SU-DHL-6 (cell line): Measurements from ENCODE around the gene KIDINS220.

Experiments used
- H2AFZ ChIP-seq: fragments of 200-600 bp; sonication (generic); 2 replicates; pipeline ENCODE4 v1.6.1; 2014; ENCODE audit warnings: low read depth, mild to moderate bottlenecking, moderate library complexity, mixed read lengths, antibody characterized with exemption, low read length; ENCODE audit not compliant: severe bottlenecking
- H3F3A ChIP-seq: fragments of 200-600 bp; shearing (Covaris generic); 2 replicates; pipeline ENCODE4 v1.6.0; 2016; ENCODE audit warnings: antibody characterized with exemption, mild to moderate bottlenecking; ENCODE audit not compliant: insufficient read depth
- H3K27ac ChIP-seq: fragments of 200-600 bp; sonication (generic); 2 replicates; pipeline ENCODE4 v1.5.1; 2016; ENCODE audit warnings: low read depth, mild to moderate bottlenecking, low read length, moderate library complexity, mixed read lengths
- H3K27me3 ChIP-seq: fragments of 200-600 bp; sonication (generic), shearing (Covaris generic); 2 replicates; pipeline ENCODE4 v1.6.0; 2014; ENCODE audit warnings: mild to moderate bottlenecking, low read length
- H3K36me3 ChIP-seq: fragments of 200-600 bp; sonication (generic); 2 replicates; pipeline ENCODE4 v1.6.1; 2014; ENCODE audit warnings: mild to moderate bottlenecking, low read length, mixed read lengths
- H3K4me2 ChIP-seq: fragments of 300-600, 200-600 bp; shearing (Covaris generic), sonication (generic); 2 replicates; pipeline ENCODE4 v1.6.0; 2014; ENCODE audit warnings: low read length, low read depth, mild to moderate bottlenecking; ENCODE audit not compliant: poor library complexity, severe bottlenecking
- H3K4me3 ChIP-seq: fragments of 200-600 bp; sonication (generic); 2 replicates; pipeline ENCODE4 v1.5.1; 2014; ENCODE audit warnings: antibody characterized with exemption, low read length, mild to moderate bottlenecking, mixed read lengths; ENCODE audit not compliant: insufficient read depth, poor library complexity, severe bottlenecking
- H3K79me2 ChIP-seq: fragments of 200-600 bp; sonication (generic); 2 replicates; pipeline ENCODE4 v1.6.1; 2014; ENCODE audit warnings: mild to moderate bottlenecking, low read length, moderate library complexity; ENCODE audit not compliant: insufficient read depth
- H3K9ac ChIP-seq: fragments of 200-600 bp; sonication (generic); 2 replicates; pipeline ENCODE4 v1.7.0; 2014; ENCODE audit warnings: mild to moderate bottlenecking, low read length
- H3K9me2 ChIP-seq: fragments of 200-600 bp; sonication (generic); replicated peaks from 2 replicates; pipeline ENCODE4 v1.6.1; 2014; ENCODE audit warnings: low read length; ENCODE audit not compliant: insufficient read depth
- H3K9me3 ChIP-seq: fragments of 200-600 bp; sonication (generic); 2 replicates; pipeline ENCODE4 v1.6.1; 2014; ENCODE audit warnings: low read length, mixed read lengths; ENCODE audit not compliant: insufficient read depth
- H4K20me1 ChIP-seq: fragments of 200-600 bp; sonication (generic); 2 replicates; pipeline ENCODE4 v1.6.1; 2014; ENCODE audit warnings: low read depth, mild to moderate bottlenecking, antibody characterized with exemption, low read length, moderate library complexity, mixed read lengths
- EZH2phosphoT487 ChIP-seq: fragments of 200-600 bp; sonication (generic), shearing (Covaris generic); conservative IDR thresholded peaks from 2 replicates; pipeline ENCODE4 v1.6.1; 2018; ENCODE audit warnings: mild to moderate bottlenecking, antibody characterized with exemption, low read length, moderate library complexity, mixed read lengths
- TF ChIP-seq, protein P1 (sequence below): fragments of 200-600 bp; sonication (generic); IDR thresholded peaks from one replicate; pipeline ENCODE4 v1.5.1; 2017; ENCODE audit warnings: antibody characterized with exemption, mild to moderate bottlenecking, low read length, moderate library complexity; ENCODE audit not compliant: insufficient read depth, poor library complexity, severe bottlenecking

KIDINS220 gene

DNA sequence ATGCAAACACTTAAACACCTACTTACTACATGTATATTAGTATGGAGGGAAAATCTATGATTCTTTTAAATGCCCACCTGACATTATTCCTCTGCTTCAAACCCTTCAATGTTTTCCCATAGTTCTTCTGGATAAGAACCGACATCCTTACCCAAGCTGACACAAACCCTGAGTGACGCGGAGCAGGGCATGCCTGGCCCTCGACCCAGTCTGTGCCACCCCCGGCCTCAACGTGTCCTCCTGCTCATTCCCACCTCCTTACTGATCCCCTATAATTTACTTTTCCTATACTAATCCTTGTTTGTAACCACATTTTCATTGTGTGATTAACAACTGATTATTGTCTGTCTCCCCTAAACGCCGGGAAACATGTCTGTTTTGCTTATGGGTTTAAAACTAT, 17.5 kb downstream of the KIDINS220 start:
- TF ChIP-seq EZH2phosphoT487, result no peak
- TF ChIP-seq, protein P1, sequence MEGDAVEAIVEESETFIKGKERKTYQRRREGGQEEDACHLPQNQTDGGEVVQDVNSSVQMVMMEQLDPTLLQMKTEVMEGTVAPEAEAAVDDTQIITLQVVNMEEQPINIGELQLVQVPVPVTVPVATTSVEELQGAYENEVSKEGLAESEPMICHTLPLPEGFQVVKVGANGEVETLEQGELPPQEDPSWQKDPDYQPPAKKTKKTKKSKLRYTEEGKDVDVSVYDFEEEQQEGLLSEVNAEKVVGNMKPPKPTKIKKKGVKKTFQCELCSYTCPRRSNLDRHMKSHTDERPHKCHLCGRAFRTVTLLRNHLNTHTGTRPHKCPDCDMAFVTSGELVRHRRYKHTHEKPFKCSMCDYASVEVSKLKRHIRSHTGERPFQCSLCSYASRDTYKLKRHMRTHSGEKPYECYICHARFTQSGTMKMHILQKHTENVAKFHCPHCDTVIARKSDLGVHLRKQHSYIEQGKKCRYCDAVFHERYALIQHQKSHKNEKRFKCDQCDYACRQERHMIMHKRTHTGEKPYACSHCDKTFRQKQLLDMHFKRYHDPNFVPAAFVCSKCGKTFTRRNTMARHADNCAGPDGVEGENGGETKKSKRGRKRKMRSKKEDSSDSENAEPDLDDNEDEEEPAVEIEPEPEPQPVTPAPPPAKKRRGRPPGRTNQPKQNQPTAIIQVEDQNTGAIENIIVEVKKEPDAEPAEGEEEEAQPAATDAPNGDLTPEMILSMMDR, result no peak
- no peak overlapping the region for H3K4me3 ChIP-seq
- no peaks in the 10 kb centered on the region for H3K27me3 ChIP-seq
- no peaks in the 10 kb centered on the region for H3K36me3 ChIP-seq
- no peak overlapping the region for H3K4me2 ChIP-seq
- H2AFZ ChIP-seq, result no peak overlapping the region
- H3F3A ChIP-seq, result no peaks in the 10 kb centered on the region
- H3K9me2 ChIP-seq, result no peaks in the 10 kb centered on the region
- no peaks in the 10 kb centered on the region for H3K9me3 ChIP-seq
- no peak overlapping the region for H3K27ac ChIP-seq
- no peaks in the 10 kb centered on the region for H3K79me2 ChIP-seq
- H3K9ac ChIP-seq, result no peak overlapping the region
- no peaks in the 10 kb centered on the region for H4K20me1 ChIP-seq

DNA sequence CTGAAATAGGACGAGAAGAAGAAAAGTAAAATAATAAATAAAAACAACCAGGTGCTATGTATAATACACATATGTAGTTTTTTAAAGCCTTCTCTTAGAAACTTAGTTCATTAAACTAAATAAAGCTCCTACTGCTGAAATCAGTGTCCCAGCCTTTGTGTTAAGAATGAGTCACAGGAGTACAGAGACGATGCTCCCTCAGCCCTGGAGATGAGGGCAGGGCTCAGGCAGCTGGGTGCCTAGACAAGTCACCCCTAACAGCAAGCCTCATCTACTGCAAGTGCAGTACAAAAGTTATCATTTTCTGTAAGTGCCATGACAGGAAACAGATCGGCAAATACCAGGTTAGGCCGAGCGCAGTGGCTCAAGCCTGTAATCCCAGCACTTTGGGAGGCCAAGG, 18.2 kb downstream of the KIDINS220 start:
- no peaks in the 10 kb centered on the region for H3K79me2 ChIP-seq
- no peaks in the 10 kb centered on the region for H3K9me2 ChIP-seq
- no peak overlapping the region for H3K9ac ChIP-seq
- H3K9me3 ChIP-seq, result no peaks in the 10 kb centered on the region
- H3K27me3 ChIP-seq, result no peaks in the 10 kb centered on the region
- no peak overlapping the region for H3K27ac ChIP-seq
- no peaks in the 10 kb centered on the region for H3F3A ChIP-seq
- no peak overlapping the region for H2AFZ ChIP-seq
- TF ChIP-seq, protein P1, result no peak
- TF ChIP-seq EZH2phosphoT487, result no peak
- H4K20me1 ChIP-seq, result no peaks in the 10 kb centered on the region
- H3K4me3 ChIP-seq, result no peak overlapping the region
- no peak overlapping the region for H3K4me2 ChIP-seq
- H3K36me3 ChIP-seq, result no peaks in the 10 kb centered on the region

DNA sequence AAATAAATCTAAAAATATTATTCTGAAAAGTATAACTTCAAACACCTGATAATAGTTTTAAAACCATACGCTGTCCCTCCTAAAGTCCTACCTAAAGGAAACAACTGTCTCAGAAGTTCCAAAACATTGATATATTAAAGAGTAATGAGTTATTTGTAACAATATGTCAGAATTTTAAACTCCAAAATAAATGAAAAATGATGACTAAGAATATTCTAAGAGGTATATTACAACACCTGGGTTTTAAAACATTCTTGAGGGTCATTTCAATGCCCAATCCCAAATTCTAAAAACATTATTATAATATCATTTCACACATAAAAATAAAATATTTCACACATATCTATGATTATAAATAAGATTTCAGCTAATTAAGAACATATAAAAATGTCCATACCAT, 20.2 kb downstream of the KIDINS220 start:
- H3K79me2 ChIP-seq, result no peaks in the 10 kb centered on the region

More for the DNA sequence above, 20.2 kb downstream of the KIDINS220 start:
- Histone ChIP-seq H3K4me2 (no peak overlapping the region), H3K27me3 (no peaks in the 10 kb centered on the region), H3K9ac (no peak overlapping the region), H2AFZ (no peak overlapping the region), H3K27ac (no peak overlapping the region), H3K9me3 (no peaks in the 10 kb centered on the region), H4K20me1 (no peaks in the 10 kb centered on the region), H3K9me2 (no peaks in the 10 kb centered on the region), H3F3A (no peaks in the 10 kb centered on the region), H3K4me3 (no peak overlapping the region), H3K36me3 (0 out of 2 replicates have a peak, but pooled peaks cover 2% of the 10 kb centered on the region)
- TF ChIP-seq, protein P1, result no peak
- TF ChIP-seq EZH2phosphoT487, result no peak
